K562 (cell line): ENCODE results near the gene IFI27L1. TPM values are rescaled to one million over a fixed set of nuclear protein-coding genes. Genes with fewer than 3 reads are reported as not detected.

Experiments
- ATAC-seq: fragments of 200-7000 bp; cut with Tn5 transposase; 3 replicates; pipeline ENCODE4 v1.9.1; 2020; ENCODE audit warnings: moderate library complexity
- BruUV-seq: library from RNA; stranded (reverse); fragments of 400-500 nt; replicated peaks from 2 replicates; lab custom pipeline; 2021; lab: Mats Ljungman, UMichigan
- CTCF ChIA-PET: fragments of 300-600 bp; formaldehyde crosslinking; extraction: SDS; loops from one replicate; lab custom pipeline; 2021; ENCODE audit warnings: low intra/inter-chr PET ratio; lab: Yijun Ruan, JAX
- POLR2A ChIA-PET: fragments of 300-600, 350-650 bp; sonication (Branson Sonifier 250); formaldehyde crosslinking; extraction: SDS; loops from one replicate; lab custom pipeline; 2021; ENCODE audit warnings: antibody characterized with exemption, inconsistent platforms; lab: Yijun Ruan, JAX
- DNase-seq, 4 experiments: peaks; one replicate each; pipeline versions ENCODE4 v3.0.0 to v3.0.0-alpha.2; 2011 to 2018; ENCODE audit warnings: low spot score in 3 of 4, mixed read lengths in 3 of 4; ENCODE audit errors: extremely low read depth in 1 of 4
- FAIRE-seq: peaks from 2 replicates; lab custom pipeline; 2011; peaks lifted over from hg19 to GRCh38; lab: Jason Lieb, UNC
- H2AFZ ChIP-seq: 2 replicates; pipeline ENCODE4 v1.6.0; 2011; ENCODE audit warnings: low read depth, low read length, control low read depth, inconsistent platforms
- H3K27ac ChIP-seq: fragments of 200-600 bp; 3 replicates; pipeline ENCODE4 v1.8.0; 2011; ENCODE audit warnings: low read depth, mild to moderate bottlenecking, control low read depth, inconsistent platforms, low read length, moderate library complexity, mixed read lengths; ENCODE audit errors: extremely low read depth
- H3K27me3 ChIP-seq, 2 experiments: fragments of 300-600 bp in 1 of 2; 2 replicates in 1 of 2; 3 replicates in 1 of 2; pipeline versions ENCODE4 v1.6.0 to v1.8.0; 2011; ENCODE audit warnings: inconsistent platforms in 2 of 2, low read length in 2 of 2, mild to moderate bottlenecking in 1 of 2, mixed read lengths in 1 of 2, moderate library complexity in 1 of 2; ENCODE audit not compliant: control insufficient read depth in 2 of 2, insufficient read depth in 2 of 2
- H3K36me3 ChIP-seq: fragments of 300-600 bp; 3 replicates; pipeline ENCODE4 v1.8.0; 2011; ENCODE audit warnings: mild to moderate bottlenecking, low read length, inconsistent platforms; ENCODE audit not compliant: control insufficient read depth, insufficient read depth
- H3K4me1 ChIP-seq, 2 experiments: fragments of 200-600 bp in 1 of 2; replicated peaks in 1 of 2; 2 replicates in 1 of 2; 3 replicates in 1 of 2; pipeline versions ENCODE4 v1.5.1 to v1.8.0; 2011; ENCODE audit warnings: inconsistent platforms in 2 of 2, low read length in 2 of 2, mild to moderate bottlenecking in 1 of 2, mixed read lengths in 1 of 2, moderate library complexity in 1 of 2; ENCODE audit not compliant: control insufficient read depth in 2 of 2, insufficient read depth in 2 of 2
- H3K4me2 ChIP-seq: 2 replicates; pipeline ENCODE4 v1.6.1; 2011; ENCODE audit warnings: low read length, control low read depth, inconsistent platforms, mixed read lengths; ENCODE audit not compliant: insufficient read depth
- H3K4me3 ChIP-seq: fragments of 200-600 bp; sonication (generic), shearing (Covaris generic); 2 replicates; pipeline ENCODE4 v1.5.1; 2016; ENCODE audit warnings: control low read depth, inconsistent platforms
- H3K79me2 ChIP-seq: fragments of 200-600 bp; 3 replicates; pipeline ENCODE4 v1.8.0; 2011; ENCODE audit warnings: low read length, inconsistent platforms; ENCODE audit not compliant: control insufficient read depth, insufficient read depth
- H3K9ac ChIP-seq, 2 experiments: 2 replicates each; pipeline versions ENCODE4 v1.6.0 to v1.6.1; 2011; ENCODE audit warnings: low read depth in 2 of 2, low read length in 2 of 2, control low read depth in 1 of 2, inconsistent platforms in 1 of 2, mild to moderate bottlenecking in 1 of 2, mixed read lengths in 1 of 2; ENCODE audit not compliant: insufficient read depth in 1 of 2
- H3K9me1 ChIP-seq: one replicate; pipeline ENCODE4 v1.6.0; 2011; ENCODE audit warnings: inconsistent platforms, mild to moderate bottlenecking, low read length, moderate library complexity; ENCODE audit not compliant: control insufficient read depth, insufficient read depth
- H3K9me3 ChIP-seq: replicated peaks from 2 replicates; pipeline ENCODE4 v1.5.1; 2011; ENCODE audit warnings: low read depth, low read length, inconsistent platforms; ENCODE audit not compliant: control insufficient read depth, insufficient read depth
- H4K20me1 ChIP-seq: replicated peaks from 2 replicates; pipeline ENCODE4 v1.6.1; 2011; ENCODE audit warnings: low read length, inconsistent platforms, mixed read lengths; ENCODE audit not compliant: control insufficient read depth, insufficient read depth
- BCOR ChIP-seq: fragments of 450-650 bp; IDR thresholded peaks from 2 replicates; pipeline ENCODE4 v1.6.1; 2016
- HNRNPK ChIP-seq: fragments of 200-400 bp; formaldehyde crosslinking; IDR thresholded peaks from one replicate; pipeline ENCODE4 v1.6.1; 2018; ENCODE audit warnings: mild to moderate bottlenecking, low read depth, low read length; ENCODE audit not compliant: poor library complexity, severe bottlenecking
- NR2F6 ChIP-seq: fragments of 450-650 bp; formaldehyde crosslinking; IDR thresholded peaks from 2 replicates; pipeline ENCODE4 v1.4.0; 2020; ENCODE audit warnings: mild to moderate bottlenecking
- ZNF408 ChIP-seq: fragments of 250-450 bp; sonication (Bioruptor Pico); IDR thresholded peaks from 2 replicates; pipeline ENCODE4 v1.4.0; 2020; ENCODE audit warnings: low read depth, mild to moderate bottlenecking, moderate library complexity
- WGBS: fragments of 100-300 bp; shearing (Covaris generic); methylation state at CpG from one replicate; pipeline ENCODE4 v1.1.6; 2016; ENCODE audit warnings: low coverage, mixed read lengths; ENCODE audit not compliant: insufficient coverage; ENCODE audit errors: missing lambda C conversion rate; 5-methylcytosine and 5-hydroxymethylcytosine counted together
- in situ Hi-C: fragments of 300-500 bp; cut with MboI; formaldehyde crosslinking; loops from 4 replicates; pipeline ENCODE4 v1.15.0; 2018; ENCODE audit warnings: inconsistent platforms, mixed read lengths
- intact Hi-C: fragments of 100-400 bp; cut with micrococcal nuclease; formaldehyde crosslinking; loops from 2 replicates; pipeline ENCODE4 v1.14.2; 2022
- polyA plus RNA-seq, 8 experiments: library from polyadenylated mRNA; depleted of rRNA in 4 of 8; stranded (reverse) in 5 of 8; unstranded in 3 of 8; fragments of >200 nt; fragmentation: Nextera tagmentation in 2 of 8; fragmentation: Illumina TruSeq in 1 of 8; extraction: Ambion mirVana in 2 of 8; extraction: Trizol in 1 of 8; gene quantifications; 2 replicates each; pipeline versions ENCODE4 v1.2.1 to v1.2.3, GENCODE V29; 2011 to 2014; ENCODE audit warnings: inconsistent platforms in 1 of 8, missing spikeins in 1 of 8
- total RNA-seq, 7 experiments: library from RNA; depleted of rRNA in 6 of 7; stranded (reverse); fragments of >200 nt in 6 of 7; fragmentation: Illumina TruSeq in 2 of 7; extraction: Trizol in 2 of 7; gene quantifications; 2 replicates each; pipeline versions ENCODE4 v1.2.1 to v1.2.3, GENCODE V29; 2011 to 2021; ENCODE audit warnings: low replicate concordance in 1 of 7
- TF ChIP-seq, protein P1 (sequence below), 2 experiments: IDR thresholded peaks; 2 replicates each; pipeline ENCODE4 v1.6.1; 2011; ENCODE audit warnings: borderline replicate concordance in 1 of 2, control low read depth in 1 of 2, low read depth in 1 of 2, low read length in 1 of 2, mild to moderate bottlenecking in 1 of 2, mixed read lengths in 1 of 2, moderate library complexity in 1 of 2; ENCODE audit not compliant: insufficient read depth in 1 of 2, insufficient read length in 1 of 2, poor library complexity in 1 of 2, severe bottlenecking in 1 of 2; ENCODE audit errors: extremely low read depth in 1 of 2
- TF ChIP-seq, protein P2 (sequence below), 2 experiments: fragments of 450-650 bp in 1 of 2; sonication (generic) in 1 of 2; formaldehyde crosslinking; conservative IDR thresholded peaks; 2 replicates each; pipeline versions ENCODE4 v1.4.0 to v1.8.1; 2020 to 2022; ENCODE audit warnings: mild to moderate bottlenecking in 1 of 2, missing genetic modification reagents in 1 of 2
- TF ChIP-seq, protein P3 (sequence below): fragments of 250-450 bp; sonication (Bioruptor Pico); IDR thresholded peaks from 2 replicates; pipeline ENCODE4 v1.4.0; 2020; ENCODE audit warnings: borderline replicate concordance
- TF ChIP-seq, protein P4 (sequence below): sonication (generic); formaldehyde crosslinking; IDR thresholded peaks from 2 replicates; pipeline ENCODE4 v1.8.0; 2022; ENCODE audit warnings: mild to moderate bottlenecking, missing genetic modification reagents
- TF ChIP-seq, protein P5 (sequence below): fragments of 450-650 bp; IDR thresholded peaks from 2 replicates; pipeline ENCODE4 v1.6.1; 2014; ENCODE audit warnings: low read depth, mild to moderate bottlenecking, moderate library complexity, borderline replicate concordance

The IFI27L1 gene
- total and polyA plus RNA-seq, 9 of the 15 experiments (the other 6 are each of a cell fraction or from before 2014, with no cell fraction given) = 14.5 to 28.0 (median 23.8) TPM

DNA sequence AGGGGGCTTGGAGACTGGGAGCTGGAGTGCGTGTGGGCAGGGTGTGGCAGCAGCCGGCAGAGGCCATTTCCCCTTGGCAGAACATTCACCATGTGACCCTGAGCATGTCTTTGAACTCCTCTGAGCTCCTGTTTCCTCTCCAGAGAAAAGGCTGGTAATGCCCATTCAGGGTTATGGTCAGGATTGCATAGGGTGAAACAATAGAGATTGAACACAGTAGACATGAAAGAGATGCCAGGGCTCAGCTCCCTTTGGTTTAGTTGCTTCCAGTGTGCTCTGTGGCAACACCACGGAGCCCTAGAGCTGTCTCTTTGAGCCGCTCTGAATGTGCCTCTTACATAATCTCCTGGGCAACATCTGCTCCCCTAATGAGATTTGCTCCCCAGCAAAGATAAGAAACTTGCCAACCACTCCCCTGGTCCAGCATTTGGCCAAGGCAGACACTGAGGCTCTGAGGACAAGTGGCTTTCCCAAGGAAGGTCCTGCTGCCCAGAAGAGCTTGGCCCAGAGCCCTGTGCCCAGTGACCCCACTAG is 34.0 kb downstream of the IFI27L1 start:
- H3K9me1 ChIP-seq = no peaks in the 10 kb centered on the region
- no peak overlapping the region for H2AFZ ChIP-seq
- POLR2A ChIA-PET = interaction anchor here (0.6 to 0.7 kb wide), 2 partner anchors 165 to 173 kb away, joined by 3 read pairs; no protein-coding TSS in a partner anchor

More for the DNA sequence above, 34.0 kb downstream of the IFI27L1 start:
- BruUV-seq = no TSS peak
- no peaks in the 10 kb centered on the region for H3K79me2 ChIP-seq
- no peak overlapping the region for H3K4me3 ChIP-seq
- CTCF ChIA-PET = no interaction called here
- no peak overlapping the region for H3K4me2 ChIP-seq
- no peaks in the 10 kb centered on the region; the same call in 1 of the 2 replicates for H4K20me1 ChIP-seq
- in situ Hi-C loops = no loop called here
- peaks cover 2 to 27% of the 10 kb centered on the region in 2 experiments; a peak in 3 of 5 replicates for H3K27me3 ChIP-seq
- ATAC-seq (no peak), DNase-seq (no peak), FAIRE-seq (no peak)
- H3K4me1 ChIP-seq = peaks cover 5 to 10% of the 10 kb centered on the region in 2 experiments; a peak in 4 of 5 replicates
- intact Hi-C loops = no loop called here
- 0% methylated on average over 2 of the region's 4 CpGs for WGBS
- no peak overlapping the region for H3K9ac ChIP-seq
- H3K27ac ChIP-seq = no peak overlapping the region
- TF ChIP-seq, protein P1, sequence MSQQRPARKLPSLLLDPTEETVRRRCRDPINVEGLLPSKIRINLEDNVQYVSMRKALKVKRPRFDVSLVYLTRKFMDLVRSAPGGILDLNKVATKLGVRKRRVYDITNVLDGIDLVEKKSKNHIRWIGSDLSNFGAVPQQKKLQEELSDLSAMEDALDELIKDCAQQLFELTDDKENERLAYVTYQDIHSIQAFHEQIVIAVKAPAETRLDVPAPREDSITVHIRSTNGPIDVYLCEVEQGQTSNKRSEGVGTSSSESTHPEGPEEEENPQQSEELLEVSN (IDR thresholded peaks at IDR 0.05; ENCODE audit: borderline replicate concordance in 1 of 2, extremely low read depth in 1 of 2, insufficient read depth in 1 of 2, insufficient read length in 1 of 2, low read depth in 1 of 2, low read length in 1 of 2, poor library complexity in 1 of 2, severe bottlenecking in 1 of 2) = no peak
- TF ChIP-seq, protein P2, sequence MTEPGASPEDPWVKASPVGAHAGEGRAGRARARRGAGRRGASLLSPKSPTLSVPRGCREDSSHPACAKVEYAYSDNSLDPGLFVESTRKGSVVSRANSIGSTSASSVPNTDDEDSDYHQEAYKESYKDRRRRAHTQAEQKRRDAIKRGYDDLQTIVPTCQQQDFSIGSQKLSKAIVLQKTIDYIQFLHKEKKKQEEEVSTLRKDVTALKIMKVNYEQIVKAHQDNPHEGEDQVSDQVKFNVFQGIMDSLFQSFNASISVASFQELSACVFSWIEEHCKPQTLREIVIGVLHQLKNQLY (CRISPR knock-in tag; conservative IDR thresholded peaks at IDR 0.05) = no peak
- no peak for TF ChIP-seq BCOR
- TF ChIP-seq, protein P3, sequence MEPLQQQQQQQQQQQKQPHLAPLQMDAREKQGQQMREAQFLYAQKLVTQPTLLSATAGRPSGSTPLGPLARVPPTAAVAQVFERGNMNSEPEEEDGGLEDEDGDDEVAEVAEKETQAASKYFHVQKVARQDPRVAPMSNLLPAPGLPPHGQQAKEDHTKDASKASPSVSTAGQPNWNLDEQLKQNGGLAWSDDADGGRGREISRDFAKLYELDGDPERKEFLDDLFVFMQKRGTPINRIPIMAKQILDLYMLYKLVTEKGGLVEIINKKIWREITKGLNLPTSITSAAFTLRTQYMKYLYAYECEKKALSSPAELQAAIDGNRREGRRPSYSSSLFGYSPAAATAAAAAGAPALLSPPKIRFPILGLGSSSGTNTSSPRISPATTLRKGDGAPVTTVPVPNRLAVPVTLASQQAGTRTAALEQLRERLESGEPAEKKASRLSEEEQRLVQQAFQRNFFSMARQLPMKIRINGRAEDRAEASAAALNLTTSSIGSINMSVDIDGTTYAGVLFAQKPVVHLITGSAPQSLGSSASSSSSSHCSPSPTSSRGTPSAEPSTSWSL (CRISPR knock-in tag) = no peak
- TF ChIP-seq, protein P4, sequence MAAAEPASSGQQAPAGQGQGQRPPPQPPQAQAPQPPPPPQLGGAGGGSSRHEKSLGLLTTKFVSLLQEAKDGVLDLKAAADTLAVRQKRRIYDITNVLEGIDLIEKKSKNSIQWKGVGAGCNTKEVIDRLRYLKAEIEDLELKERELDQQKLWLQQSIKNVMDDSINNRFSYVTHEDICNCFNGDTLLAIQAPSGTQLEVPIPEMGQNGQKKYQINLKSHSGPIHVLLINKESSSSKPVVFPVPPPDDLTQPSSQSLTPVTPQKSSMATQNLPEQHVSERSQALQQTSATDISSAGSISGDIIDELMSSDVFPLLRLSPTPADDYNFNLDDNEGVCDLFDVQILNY = no peak
- TF ChIP-seq HNRNPK = no peak
- TF ChIP-seq ZNF408 (CRISPR knock-in tag) = no peak
- TF ChIP-seq NR2F6 (CRISPR knock-in tag) = no peak
- TF ChIP-seq, protein P5, sequence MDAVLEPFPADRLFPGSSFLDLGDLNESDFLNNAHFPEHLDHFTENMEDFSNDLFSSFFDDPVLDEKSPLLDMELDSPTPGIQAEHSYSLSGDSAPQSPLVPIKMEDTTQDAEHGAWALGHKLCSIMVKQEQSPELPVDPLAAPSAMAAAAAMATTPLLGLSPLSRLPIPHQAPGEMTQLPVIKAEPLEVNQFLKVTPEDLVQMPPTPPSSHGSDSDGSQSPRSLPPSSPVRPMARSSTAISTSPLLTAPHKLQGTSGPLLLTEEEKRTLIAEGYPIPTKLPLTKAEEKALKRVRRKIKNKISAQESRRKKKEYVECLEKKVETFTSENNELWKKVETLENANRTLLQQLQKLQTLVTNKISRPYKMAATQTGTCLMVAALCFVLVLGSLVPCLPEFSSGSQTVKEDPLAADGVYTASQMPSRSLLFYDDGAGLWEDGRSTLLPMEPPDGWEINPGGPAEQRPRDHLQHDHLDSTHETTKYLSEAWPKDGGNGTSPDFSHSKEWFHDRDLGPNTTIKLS = no peak
- H3K36me3 ChIP-seq = no peaks in the 10 kb centered on the region
- no peaks in the 10 kb centered on the region for H3K9me3 ChIP-seq
